OCI-LY3 (cell line): ENCODE results near the gene ADARB2.

Experiments used
- H2AFZ ChIP-seq: fragments of 200-600, 300-600 bp; shearing (Covaris generic); 2 replicates; pipeline ENCODE4 v1.6.0; 2014; ENCODE audit warnings: antibody characterized with exemption, low read depth, low read length
- H3K27ac ChIP-seq: fragments of 200-600, 300-600 bp; sonication (generic); 2 replicates; pipeline ENCODE4 v1.5.1; 2014; ENCODE audit warnings: mild to moderate bottlenecking, low read length, moderate library complexity, mixed read lengths
- H3K27me3 ChIP-seq: fragments of 200-600, 300-600 bp; sonication (generic); 2 replicates; pipeline ENCODE4 v1.6.1; 2014; ENCODE audit warnings: low read depth, low read length, mixed read lengths
- H3K36me3 ChIP-seq: fragments of 200-600, 300-600 bp; sonication (generic); replicated peaks from 2 replicates; pipeline ENCODE3; 2014; ENCODE audit warnings: low read depth, low read length, mixed read lengths
- H3K4me1 ChIP-seq: fragments of 300-600, 200-600 bp; sonication (generic); 2 replicates; pipeline ENCODE4 v1.6.1; 2014; ENCODE audit warnings: low read length, mixed read lengths
- H3K4me2 ChIP-seq: fragments of 200-600, 300-600 bp; sonication (generic); 2 replicates; pipeline ENCODE4 v1.6.1; 2014; ENCODE audit warnings: low read length, mixed read lengths
- H3K4me3 ChIP-seq: fragments of 300-600, 200-600 bp; sonication (generic); 2 replicates; pipeline ENCODE4 v1.5.1; 2014; ENCODE audit warnings: antibody characterized with exemption, mild to moderate bottlenecking, low read length, moderate library complexity
- H3K79me2 ChIP-seq: fragments of 300-600, 200-600 bp; shearing (Covaris generic); 2 replicates; pipeline ENCODE4 v1.6.1; 2014; ENCODE audit warnings: mild to moderate bottlenecking, low read length, mixed read lengths
- H3K9ac ChIP-seq: fragments of 300-600, 200-600 bp; shearing (Covaris generic); 2 replicates; pipeline ENCODE4 v1.6.0; 2014; ENCODE audit warnings: mild to moderate bottlenecking, low read length, moderate library complexity
- H3K9me3 ChIP-seq: fragments of 200-600, 300-600 bp; shearing (Covaris generic); 2 replicates; pipeline ENCODE4 v1.6.1; 2014; ENCODE audit warnings: low read length, mixed read lengths; ENCODE audit not compliant: insufficient read depth
- H4K20me1 ChIP-seq: fragments of 200-600, 300-600 bp; sonication (generic); 2 replicates; pipeline ENCODE4 v1.6.1; 2016; ENCODE audit warnings: low read length, mixed read lengths; ENCODE audit not compliant: insufficient read depth
- CTCF ChIP-seq: fragments of 200-600, 300-600 bp; sonication (generic); IDR thresholded peaks from 2 replicates; pipeline ENCODE4 v1.5.1; 2014; ENCODE audit warnings: antibody characterized with exemption, low read length, low read depth
- EZH2phosphoT487 ChIP-seq: fragments of 200-600 bp; shearing (Covaris generic); IDR thresholded peaks from 2 replicates; pipeline ENCODE4 v1.6.1; 2018; ENCODE audit warnings: antibody characterized with exemption, mixed run types, low read depth

ADARB2 gene

GRCh38 chr10:1605121-1605520 is 132.2 kb downstream of the ADARB2 start:
- Histone ChIP-seq H3K36me3 (no peaks in the 10 kb centered on the region), H3K9ac (no peak overlapping the region), H2AFZ (no peak overlapping the region), H3K27me3 (no peaks in the 10 kb centered on the region), H3K4me1 (no peaks in the 10 kb centered on the region), H4K20me1 (no peaks in the 10 kb centered on the region), H3K79me2 (no peaks in the 10 kb centered on the region), H3K4me3 (no peak overlapping the region), H3K27ac (no peak overlapping the region), H3K4me2 (no peak overlapping the region), H3K9me3 (no peaks in the 10 kb centered on the region)
- TF ChIP-seq EZH2phosphoT487 (no peak), CTCF (no peak)

DNA sequence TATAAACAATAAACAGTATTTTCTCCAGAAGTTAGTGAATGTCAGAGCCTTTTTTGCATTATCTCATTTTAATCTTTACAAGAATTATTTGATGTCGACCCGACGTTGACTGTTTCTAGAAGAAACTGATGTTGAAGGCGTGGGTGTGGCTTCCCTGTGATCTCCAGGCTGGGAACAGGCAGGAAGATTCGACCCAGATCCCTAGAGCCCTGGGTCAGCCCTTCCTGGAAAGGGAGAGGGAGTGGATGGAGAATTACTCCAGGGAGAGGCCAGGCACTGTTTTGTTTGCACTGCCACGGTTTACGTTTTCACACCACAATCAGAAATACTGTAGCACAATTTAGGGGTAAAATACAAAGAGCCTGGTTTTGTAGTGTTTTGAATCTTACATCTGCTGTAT is 133.1 kb downstream of the ADARB2 start:
- no peaks in the 10 kb centered on the region for H3K9me3 ChIP-seq
- H3K9ac ChIP-seq, result no peak overlapping the region
- no peaks in the 10 kb centered on the region for H3K79me2 ChIP-seq
- TF ChIP-seq CTCF (no peak), EZH2phosphoT487 (no peak)
- no peaks in the 10 kb centered on the region for H4K20me1 ChIP-seq
- no peak overlapping the region for H3K27ac ChIP-seq
- no peak overlapping the region for H3K4me3 ChIP-seq
- H3K27me3 ChIP-seq, result no peaks in the 10 kb centered on the region
- no peak overlapping the region for H3K4me2 ChIP-seq
- no peaks in the 10 kb centered on the region for H3K36me3 ChIP-seq
- H3K4me1 ChIP-seq, result no peaks in the 10 kb centered on the region
- H2AFZ ChIP-seq, result no peak overlapping the region

DNA sequence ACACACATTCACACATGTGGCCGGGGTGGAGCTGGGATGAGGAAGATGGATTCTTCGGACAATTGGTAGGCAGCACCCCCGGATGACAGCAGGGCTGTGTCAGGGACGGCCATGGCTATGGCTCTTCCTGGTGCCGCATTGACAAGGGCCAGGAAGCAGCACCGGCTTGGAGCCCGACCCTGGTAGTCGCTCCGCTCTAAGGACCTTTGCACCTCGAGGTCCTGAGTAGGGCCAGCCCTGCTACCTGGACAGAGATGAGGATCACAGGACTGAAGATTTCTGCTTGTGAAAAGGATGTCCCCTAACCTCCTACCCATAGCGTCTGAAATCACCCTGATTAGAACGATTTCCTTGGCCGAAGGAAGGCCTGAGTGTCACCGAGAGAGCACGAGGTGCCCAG is 134.1 kb downstream of the ADARB2 start:
- no peak for TF ChIP-seq CTCF
- TF ChIP-seq EZH2phosphoT487, result no peak
- no peak overlapping the region for H3K9ac ChIP-seq
- H3K36me3 ChIP-seq, result no peaks in the 10 kb centered on the region
- no peak overlapping the region for H3K4me2 ChIP-seq
- H3K4me1 ChIP-seq, result no peaks in the 10 kb centered on the region
- H3K27ac ChIP-seq, result no peak overlapping the region
- no peak overlapping the region for H2AFZ ChIP-seq
- no peak overlapping the region for H3K4me3 ChIP-seq
- H3K79me2 ChIP-seq, result no peaks in the 10 kb centered on the region
- H3K27me3 ChIP-seq, result no peaks in the 10 kb centered on the region
- H3K9me3 ChIP-seq, result no peaks in the 10 kb centered on the region
- no peaks in the 10 kb centered on the region for H4K20me1 ChIP-seq

- no peak overlapping the region for H3K27ac ChIP-seq
- no peak overlapping the region for H2AFZ ChIP-seq
- no peak overlapping the region for H3K4me3 ChIP-seq
- H3K27me3 ChIP-seq, result no peaks in the 10 kb centered on the region
- H3K4me1 ChIP-seq, result no peaks in the 10 kb centered on the region
- H4K20me1 ChIP-seq, result no peaks in the 10 kb centered on the region
- H3K9me3 ChIP-seq, result no peaks in the 10 kb centered on the region
- no peaks in the 10 kb centered on the region for H3K79me2 ChIP-seq
- no peak for TF ChIP-seq EZH2phosphoT487
- no peak for TF ChIP-seq CTCF
- no peak overlapping the region for H3K9ac ChIP-seq
- H3K36me3 ChIP-seq, result no peaks in the 10 kb centered on the region
- no peak overlapping the region for H3K4me2 ChIP-seq
Measured at GRCh38 chr10:1602037-1602484, 135.3 kb downstream of the ADARB2 start.
